H1 (cell line): ENCODE results near the gene HEXIM1. TPM values are rescaled to one million over a fixed set of nuclear protein-coding genes. Genes with fewer than 3 reads are reported as not detected.

ENCODE experiments used
- BCL11A ChIP-seq, 2 experiments: IDR thresholded peaks; one replicate each; pipeline ENCODE4 v1.6.1; 2011; ENCODE audit warnings: low read depth in 2 of 2, low read length in 2 of 2, mild to moderate bottlenecking in 2 of 2
- CBX5 ChIP-seq: fragments of 300-800, 300-1000 bp; sonication (generic); IDR thresholded peaks from 2 replicates; pipeline ENCODE4 v1.7.1; 2016; ENCODE audit warnings: antibody characterized with exemption, low read length, low read depth
- JUND ChIP-seq: IDR thresholded peaks from 2 replicates; pipeline ENCODE4 v1.6.1; 2011; ENCODE audit warnings: mild to moderate bottlenecking, improper control_type of control experiment, low read length
- KDM5A ChIP-seq: fragments of 200-600 bp; IDR thresholded peaks from 2 replicates; pipeline ENCODE4 v1.7.1; 2012; ENCODE audit warnings: mild to moderate bottlenecking, low read length, inconsistent platforms, mixed read lengths
- PHF8 ChIP-seq: fragments of 200-600 bp; sonication (generic); conservative IDR thresholded peaks from 2 replicates; pipeline ENCODE4 v1.7.1; 2012; ENCODE audit warnings: low read depth, mild to moderate bottlenecking, inconsistent platforms, low read length, moderate library complexity
- SP2 ChIP-seq: IDR thresholded peaks from 2 replicates; pipeline ENCODE4 v1.6.1; 2012; ENCODE audit warnings: mild to moderate bottlenecking, low read length, inconsistent platforms
- SUZ12 ChIP-seq: fragments of 200-600 bp; sonication (generic); IDR thresholded peaks from 2 replicates; pipeline ENCODE4 v1.6.1; 2012; ENCODE audit warnings: mild to moderate bottlenecking, inconsistent platforms, low read length, moderate library complexity, mixed read lengths
- polyA plus RNA-seq, 7 experiments: library from polyadenylated mRNA; depleted of rRNA in 3 of 7; stranded (reverse) in 5 of 7; unstranded in 2 of 7; fragments of >200 nt in 5 of 7; fragments of 200-250 nt in 2 of 7; gene quantifications; 1 replicate in 5 of 7; 2 replicates in 1 of 7; 4 replicates in 1 of 7; pipeline versions ENCODE4 v1.2.1 to v1.2.3, GENCODE V29; 2011 to 2013; ENCODE audit warnings: missing spikeins in 2 of 7, mixed read lengths in 2 of 7
- total RNA-seq: library from RNA; stranded (reverse); fragmentation: NEBNext Ultra II Directional; extraction: Animal tissue kit (Norgen Biotek cat#: 25700); gene quantifications from 2 replicates; pipeline ENCODE4 v1.2.1, GENCODE V29; 2021
- TF ChIP-seq, protein P1 (sequence below): fragments of 300-600 bp; sonication (generic); IDR thresholded peaks from 2 replicates; pipeline ENCODE4 v1.7.1; 2012; ENCODE audit warnings: low read length, moderate library complexity, mild to moderate bottlenecking, inconsistent platforms; ENCODE audit not compliant: insufficient replicate concordance
- TF ChIP-seq, protein P2 (sequence below): IDR thresholded peaks from 2 replicates; pipeline ENCODE4 v1.6.1; 2012; ENCODE audit warnings: low read length, inconsistent platforms

The HEXIM1 gene
- total and polyA plus RNA-seq, 2 of the 8 experiments (the other 6 are each of a cell fraction or from before 2014, with no cell fraction given) = 9.1 to 38.3 TPM

DNA sequence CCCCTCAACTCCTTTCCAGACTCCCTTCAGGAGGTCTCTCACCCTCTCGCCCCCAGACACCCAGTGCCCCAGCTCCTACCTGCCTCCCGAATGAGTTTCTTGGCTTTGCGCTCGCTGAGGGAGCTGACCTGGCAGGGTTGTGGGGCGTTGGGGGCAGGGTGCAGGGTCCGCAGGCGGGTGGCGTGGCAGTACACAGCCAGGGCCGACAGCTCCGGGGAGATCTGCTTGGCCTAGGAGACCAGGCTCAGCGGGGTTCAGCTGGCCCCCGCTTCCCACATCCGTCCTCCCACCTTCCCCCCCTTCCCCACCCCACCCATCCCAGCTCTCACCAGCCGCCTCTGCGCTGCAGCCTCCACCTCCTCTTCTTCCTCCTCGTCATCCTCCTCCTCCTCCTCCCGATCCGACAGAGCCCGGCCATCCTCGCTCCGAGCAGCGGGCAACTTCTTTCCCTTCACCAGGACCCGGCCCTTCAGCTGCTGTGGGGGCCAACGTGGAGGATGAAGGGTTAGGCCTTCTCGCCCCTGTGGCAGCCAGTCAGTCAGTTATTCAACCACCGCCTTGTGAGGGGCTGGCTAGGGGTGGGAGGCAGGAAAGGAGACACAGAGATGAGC lies 33.2 kb upstream of the HEXIM1 start (continued):
- TF ChIP-seq, protein P1, sequence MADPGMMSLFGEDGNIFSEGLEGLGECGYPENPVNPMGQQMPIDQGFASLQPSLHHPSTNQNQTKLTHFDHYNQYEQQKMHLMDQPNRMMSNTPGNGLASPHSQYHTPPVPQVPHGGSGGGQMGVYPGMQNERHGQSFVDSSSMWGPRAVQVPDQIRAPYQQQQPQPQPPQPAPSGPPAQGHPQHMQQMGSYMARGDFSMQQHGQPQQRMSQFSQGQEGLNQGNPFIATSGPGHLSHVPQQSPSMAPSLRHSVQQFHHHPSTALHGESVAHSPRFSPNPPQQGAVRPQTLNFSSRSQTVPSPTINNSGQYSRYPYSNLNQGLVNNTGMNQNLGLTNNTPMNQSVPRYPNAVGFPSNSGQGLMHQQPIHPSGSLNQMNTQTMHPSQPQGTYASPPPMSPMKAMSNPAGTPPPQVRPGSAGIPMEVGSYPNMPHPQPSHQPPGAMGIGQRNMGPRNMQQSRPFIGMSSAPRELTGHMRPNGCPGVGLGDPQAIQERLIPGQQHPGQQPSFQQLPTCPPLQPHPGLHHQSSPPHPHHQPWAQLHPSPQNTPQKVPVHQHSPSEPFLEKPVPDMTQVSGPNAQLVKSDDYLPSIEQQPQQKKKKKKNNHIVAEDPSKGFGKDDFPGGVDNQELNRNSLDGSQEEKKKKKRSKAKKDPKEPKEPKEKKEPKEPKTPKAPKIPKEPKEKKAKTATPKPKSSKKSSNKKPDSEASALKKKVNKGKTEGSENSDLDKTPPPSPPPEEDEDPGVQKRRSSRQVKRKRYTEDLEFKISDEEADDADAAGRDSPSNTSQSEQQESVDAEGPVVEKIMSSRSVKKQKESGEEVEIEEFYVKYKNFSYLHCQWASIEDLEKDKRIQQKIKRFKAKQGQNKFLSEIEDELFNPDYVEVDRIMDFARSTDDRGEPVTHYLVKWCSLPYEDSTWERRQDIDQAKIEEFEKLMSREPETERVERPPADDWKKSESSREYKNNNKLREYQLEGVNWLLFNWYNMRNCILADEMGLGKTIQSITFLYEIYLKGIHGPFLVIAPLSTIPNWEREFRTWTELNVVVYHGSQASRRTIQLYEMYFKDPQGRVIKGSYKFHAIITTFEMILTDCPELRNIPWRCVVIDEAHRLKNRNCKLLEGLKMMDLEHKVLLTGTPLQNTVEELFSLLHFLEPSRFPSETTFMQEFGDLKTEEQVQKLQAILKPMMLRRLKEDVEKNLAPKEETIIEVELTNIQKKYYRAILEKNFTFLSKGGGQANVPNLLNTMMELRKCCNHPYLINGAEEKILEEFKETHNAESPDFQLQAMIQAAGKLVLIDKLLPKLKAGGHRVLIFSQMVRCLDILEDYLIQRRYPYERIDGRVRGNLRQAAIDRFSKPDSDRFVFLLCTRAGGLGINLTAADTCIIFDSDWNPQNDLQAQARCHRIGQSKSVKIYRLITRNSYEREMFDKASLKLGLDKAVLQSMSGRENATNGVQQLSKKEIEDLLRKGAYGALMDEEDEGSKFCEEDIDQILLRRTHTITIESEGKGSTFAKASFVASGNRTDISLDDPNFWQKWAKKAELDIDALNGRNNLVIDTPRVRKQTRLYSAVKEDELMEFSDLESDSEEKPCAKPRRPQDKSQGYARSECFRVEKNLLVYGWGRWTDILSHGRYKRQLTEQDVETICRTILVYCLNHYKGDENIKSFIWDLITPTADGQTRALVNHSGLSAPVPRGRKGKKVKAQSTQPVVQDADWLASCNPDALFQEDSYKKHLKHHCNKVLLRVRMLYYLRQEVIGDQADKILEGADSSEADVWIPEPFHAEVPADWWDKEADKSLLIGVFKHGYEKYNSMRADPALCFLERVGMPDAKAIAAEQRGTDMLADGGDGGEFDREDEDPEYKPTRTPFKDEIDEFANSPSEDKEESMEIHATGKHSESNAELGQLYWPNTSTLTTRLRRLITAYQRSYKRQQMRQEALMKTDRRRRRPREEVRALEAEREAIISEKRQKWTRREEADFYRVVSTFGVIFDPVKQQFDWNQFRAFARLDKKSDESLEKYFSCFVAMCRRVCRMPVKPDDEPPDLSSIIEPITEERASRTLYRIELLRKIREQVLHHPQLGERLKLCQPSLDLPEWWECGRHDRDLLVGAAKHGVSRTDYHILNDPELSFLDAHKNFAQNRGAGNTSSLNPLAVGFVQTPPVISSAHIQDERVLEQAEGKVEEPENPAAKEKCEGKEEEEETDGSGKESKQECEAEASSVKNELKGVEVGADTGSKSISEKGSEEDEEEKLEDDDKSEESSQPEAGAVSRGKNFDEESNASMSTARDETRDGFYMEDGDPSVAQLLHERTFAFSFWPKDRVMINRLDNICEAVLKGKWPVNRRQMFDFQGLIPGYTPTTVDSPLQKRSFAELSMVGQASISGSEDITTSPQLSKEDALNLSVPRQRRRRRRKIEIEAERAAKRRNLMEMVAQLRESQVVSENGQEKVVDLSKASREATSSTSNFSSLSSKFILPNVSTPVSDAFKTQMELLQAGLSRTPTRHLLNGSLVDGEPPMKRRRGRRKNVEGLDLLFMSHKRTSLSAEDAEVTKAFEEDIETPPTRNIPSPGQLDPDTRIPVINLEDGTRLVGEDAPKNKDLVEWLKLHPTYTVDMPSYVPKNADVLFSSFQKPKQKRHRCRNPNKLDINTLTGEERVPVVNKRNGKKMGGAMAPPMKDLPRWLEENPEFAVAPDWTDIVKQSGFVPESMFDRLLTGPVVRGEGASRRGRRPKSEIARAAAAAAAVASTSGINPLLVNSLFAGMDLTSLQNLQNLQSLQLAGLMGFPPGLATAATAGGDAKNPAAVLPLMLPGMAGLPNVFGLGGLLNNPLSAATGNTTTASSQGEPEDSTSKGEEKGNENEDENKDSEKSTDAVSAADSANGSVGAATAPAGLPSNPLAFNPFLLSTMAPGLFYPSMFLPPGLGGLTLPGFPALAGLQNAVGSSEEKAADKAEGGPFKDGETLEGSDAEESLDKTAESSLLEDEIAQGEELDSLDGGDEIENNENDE = no peak
- TF ChIP-seq SP2 (no peak), JUND (no peak), SUZ12 (no peak), CBX5 (no peak), PHF8 (no peak), KDM5A (no peak), BCL11A (IDR thresholded peaks at IDR 0.05; ENCODE audit: low read depth in 2 of 2, low read length in 2 of 2) (no peak)
- TF ChIP-seq, protein P2, sequence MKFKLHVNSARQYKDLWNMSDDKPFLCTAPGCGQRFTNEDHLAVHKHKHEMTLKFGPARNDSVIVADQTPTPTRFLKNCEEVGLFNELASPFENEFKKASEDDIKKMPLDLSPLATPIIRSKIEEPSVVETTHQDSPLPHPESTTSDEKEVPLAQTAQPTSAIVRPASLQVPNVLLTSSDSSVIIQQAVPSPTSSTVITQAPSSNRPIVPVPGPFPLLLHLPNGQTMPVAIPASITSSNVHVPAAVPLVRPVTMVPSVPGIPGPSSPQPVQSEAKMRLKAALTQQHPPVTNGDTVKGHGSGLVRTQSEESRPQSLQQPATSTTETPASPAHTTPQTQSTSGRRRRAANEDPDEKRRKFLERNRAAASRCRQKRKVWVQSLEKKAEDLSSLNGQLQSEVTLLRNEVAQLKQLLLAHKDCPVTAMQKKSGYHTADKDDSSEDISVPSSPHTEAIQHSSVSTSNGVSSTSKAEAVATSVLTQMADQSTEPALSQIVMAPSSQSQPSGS = no peak
